Measurements from ENCODE around the gene EHHADH. TPM values are rescaled to one million over a fixed set of nuclear protein-coding genes. Genes with fewer than 3 reads are reported as not detected.
"Not testable (repeated sequence)": the region's sequence is repeated elsewhere in the genome, so short reads cannot be mapped to it uniquely, and the experiment has no call there.

The EHHADH gene
- total RNA-seq, 1 donor from 2014 or later, result 1.1 TPM

- intact Hi-C loops (cut with micrococcal nuclease), result no loop called here
- Mint-ChIP-seq H3K9me3 (peaks cover 16% of the 10 kb centered on the region), H3K27me3 (no peaks in the 10 kb centered on the region), H3K36me3 (ENCODE audit: low read depth) (peaks cover 6% of the 10 kb centered on the region), H3K4me1 (no peaks in the 10 kb centered on the region), H3K27ac (no peak overlapping the region), H3K4me3 (no peak overlapping the region)
- no peak for ATAC-seq (ENCODE audit: low read depth)
- ChIA-PET CTCF (no interaction called here), POLR2A (no interaction called here)
- no peak for DNase-seq
- TF ChIP-seq, protein P1, sequence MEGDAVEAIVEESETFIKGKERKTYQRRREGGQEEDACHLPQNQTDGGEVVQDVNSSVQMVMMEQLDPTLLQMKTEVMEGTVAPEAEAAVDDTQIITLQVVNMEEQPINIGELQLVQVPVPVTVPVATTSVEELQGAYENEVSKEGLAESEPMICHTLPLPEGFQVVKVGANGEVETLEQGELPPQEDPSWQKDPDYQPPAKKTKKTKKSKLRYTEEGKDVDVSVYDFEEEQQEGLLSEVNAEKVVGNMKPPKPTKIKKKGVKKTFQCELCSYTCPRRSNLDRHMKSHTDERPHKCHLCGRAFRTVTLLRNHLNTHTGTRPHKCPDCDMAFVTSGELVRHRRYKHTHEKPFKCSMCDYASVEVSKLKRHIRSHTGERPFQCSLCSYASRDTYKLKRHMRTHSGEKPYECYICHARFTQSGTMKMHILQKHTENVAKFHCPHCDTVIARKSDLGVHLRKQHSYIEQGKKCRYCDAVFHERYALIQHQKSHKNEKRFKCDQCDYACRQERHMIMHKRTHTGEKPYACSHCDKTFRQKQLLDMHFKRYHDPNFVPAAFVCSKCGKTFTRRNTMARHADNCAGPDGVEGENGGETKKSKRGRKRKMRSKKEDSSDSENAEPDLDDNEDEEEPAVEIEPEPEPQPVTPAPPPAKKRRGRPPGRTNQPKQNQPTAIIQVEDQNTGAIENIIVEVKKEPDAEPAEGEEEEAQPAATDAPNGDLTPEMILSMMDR (IDR thresholded peaks at IDR 0.05), result no peak
Measured at GRCh38 chr3:185233328-185233727, 20.5 kb downstream of the EHHADH start.

GRCh38 chr3:185226526-185226925 is 27.3 kb downstream of the EHHADH start:
- H3K9me3 Mint-ChIP-seq; H3K36me3 Mint-ChIP-seq (ENCODE audit: low read depth); DNase-seq; intact Hi-C loops (cut with micrococcal nuclease); H3K27me3 Mint-ChIP-seq; H3K4me3 Mint-ChIP-seq; H3K4me1 Mint-ChIP-seq; ATAC-seq (ENCODE audit: low read depth); H3K27ac Mint-ChIP-seq; CTCF ChIA-PET; POLR2A ChIA-PET: not testable (repeated sequence)

GRCh38 chr3:185225523-185225922 is 28.3 kb downstream of the EHHADH start:
- H3K9me3 Mint-ChIP-seq, result no peaks in the 10 kb centered on the region
- no peak overlapping the region for H3K27ac Mint-ChIP-seq
- ATAC-seq (ENCODE audit: low read depth) (no peak), DNase-seq (no peak)
- peaks cover 2% of the 10 kb centered on the region for H3K27me3 Mint-ChIP-seq
- no peak overlapping the region for H3K4me3 Mint-ChIP-seq
- ChIA-PET POLR2A (no interaction called here), CTCF (no interaction called here)
- TF ChIP-seq, protein P1 (IDR thresholded peaks at IDR 0.05), result no peak
- H3K4me1 Mint-ChIP-seq, result no peaks in the 10 kb centered on the region
- H3K36me3 Mint-ChIP-seq (ENCODE audit: low read depth), result no peaks in the 10 kb centered on the region
- intact Hi-C loops (cut with micrococcal nuclease), result no loop called here

DNA sequence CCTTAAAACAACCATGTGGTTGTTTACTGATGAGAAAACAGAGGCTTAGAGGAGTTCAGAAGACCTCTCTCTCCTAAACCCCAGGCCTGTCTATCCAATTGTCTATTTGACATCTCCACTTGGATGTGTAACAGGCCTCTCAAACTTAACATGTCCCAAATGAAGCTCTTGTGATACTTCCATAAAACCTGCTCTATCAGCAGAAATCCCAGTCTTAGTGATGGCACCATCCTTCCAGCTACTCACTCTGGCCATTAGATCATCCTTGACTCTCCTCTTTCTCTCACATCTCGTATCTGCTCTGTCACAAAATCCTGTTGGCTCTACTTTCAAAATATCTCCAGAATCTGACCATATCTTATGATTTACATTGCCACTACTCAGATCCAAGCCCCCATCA is 28.8 kb downstream of the EHHADH start:
- Mint-ChIP-seq H3K4me3 (no peak overlapping the region), H3K4me1 (no peaks in the 10 kb centered on the region), H3K36me3 (ENCODE audit: low read depth) (no peaks in the 10 kb centered on the region), H3K9me3 (no peaks in the 10 kb centered on the region), H3K27ac (no peak overlapping the region), H3K27me3 (peaks cover 2% of the 10 kb centered on the region)
- POLR2A ChIA-PET, result no interaction called here
- intact Hi-C loops (cut with micrococcal nuclease), result no loop called here
- no peak for DNase-seq
- CTCF ChIA-PET, result no interaction called here
- no peak for ATAC-seq (ENCODE audit: low read depth)
- TF ChIP-seq, protein P1 (IDR thresholded peaks at IDR 0.05), result no peak

- H3K4me3 Mint-ChIP-seq, result no peak overlapping the region
- CTCF ChIA-PET, result no interaction called here
- H3K27me3 Mint-ChIP-seq, result no peaks in the 10 kb centered on the region
- H3K27ac Mint-ChIP-seq, result no peak overlapping the region
- POLR2A ChIA-PET, result no interaction called here
- intact Hi-C loops (cut with micrococcal nuclease), result no loop called here
- ATAC-seq (ENCODE audit: low read depth) (no peak), DNase-seq (no peak)
- TF ChIP-seq, protein P1 (IDR thresholded peaks at IDR 0.05), result no peak
- H3K36me3 Mint-ChIP-seq (ENCODE audit: low read depth), result no peaks in the 10 kb centered on the region
- no peaks in the 10 kb centered on the region for H3K9me3 Mint-ChIP-seq
- no peaks in the 10 kb centered on the region for H3K4me1 Mint-ChIP-seq
Measured at GRCh38 chr3:185221203-185221602, 32.6 kb downstream of the EHHADH start.

DNA sequence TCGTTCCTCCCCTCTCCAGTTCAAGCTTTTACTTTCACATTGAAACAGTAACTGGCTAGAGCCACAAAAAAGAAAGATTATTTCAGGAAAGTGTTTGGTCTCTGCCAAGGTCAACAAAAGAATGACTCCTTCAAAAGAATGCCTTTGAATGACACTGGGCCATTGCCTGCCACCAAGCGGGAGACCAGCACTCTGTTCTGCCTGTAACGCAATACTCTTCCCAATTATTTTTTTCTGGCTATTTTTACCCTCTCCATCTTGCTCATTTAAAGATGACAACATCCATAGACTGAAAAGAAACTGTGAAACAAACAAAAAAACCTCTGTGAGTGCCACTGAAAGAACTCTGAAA is 37.3 kb downstream of the EHHADH start:
- no peak for ATAC-seq (ENCODE audit: low read depth)
- no peaks in the 10 kb centered on the region for H3K9me3 Mint-ChIP-seq
- no peaks in the 10 kb centered on the region for H3K36me3 Mint-ChIP-seq (ENCODE audit: low read depth)
- DNase-seq, result no peak
- H3K27me3 Mint-ChIP-seq, result no peaks in the 10 kb centered on the region
- H3K4me1 Mint-ChIP-seq, result no peaks in the 10 kb centered on the region
- no peak overlapping the region for H3K4me3 Mint-ChIP-seq
- CTCF ChIA-PET, result no interaction called here
- TF ChIP-seq, protein P1 (IDR thresholded peaks at IDR 0.05), result no peak
- POLR2A ChIA-PET, result no interaction called here
- intact Hi-C loops (cut with micrococcal nuclease), result loop anchor here (2.0 kb wide), 1 partner anchor 342 kb away; no protein-coding TSS in a partner anchor
- no peak overlapping the region for H3K27ac Mint-ChIP-seq
